Osteocyte (in vitro differentiated cells): Measurements from ENCODE around the gene HDGFL3. TPM values are rescaled to one million over a fixed set of nuclear protein-coding genes. Genes with fewer than 3 reads are reported as not detected.
A peak's percentile ranks its signal among the peaks of the same experiment; 100 is the strongest.
"Not testable (repeated sequence)": the region's sequence is repeated elsewhere in the genome, so short reads cannot be mapped to it uniquely, and the experiment has no call there.

Experiments used
- DNase-seq: peaks from one replicate; pipeline ENCODE4 v3.0.0; 2021; ENCODE audit warnings: mixed read lengths; ENCODE audit not compliant: unreplicated experiment; ENCODE audit errors: extremely low spot score
- H3K27ac Mint-ChIP-seq: one replicate; pipeline ENCODE4 v1.8.0; 2021; ENCODE audit warnings: mild to moderate bottlenecking, mixed read lengths; ENCODE audit not compliant: unreplicated experiment
- H3K27me3 Mint-ChIP-seq: one replicate; pipeline ENCODE4 v1.8.0; 2021; ENCODE audit warnings: mixed read lengths; ENCODE audit not compliant: unreplicated experiment
- H3K36me3 Mint-ChIP-seq: one replicate; pipeline ENCODE4 v1.8.0; 2021; ENCODE audit warnings: mixed read lengths; ENCODE audit not compliant: unreplicated experiment
- H3K4me1 Mint-ChIP-seq: one replicate; pipeline ENCODE4 v1.8.0; 2021; ENCODE audit warnings: mixed read lengths; ENCODE audit not compliant: unreplicated experiment
- H3K4me3 Mint-ChIP-seq: one replicate; pipeline ENCODE4 v1.8.0; 2021; ENCODE audit warnings: mild to moderate bottlenecking, moderate library complexity, mixed read lengths; ENCODE audit not compliant: unreplicated experiment
- H3K9me3 Mint-ChIP-seq: one replicate; pipeline ENCODE4 v1.8.0; 2021; ENCODE audit warnings: mixed read lengths; ENCODE audit not compliant: unreplicated experiment
- CTCF ChIP-seq: fragments of 200-600 bp; sonication (generic); IDR thresholded peaks from 2 replicates; pipeline ENCODE4 v1.5.0; 2021; ENCODE audit warnings: antibody characterized with exemption, mild to moderate bottlenecking, moderate library complexity
- total RNA-seq: library from RNA; stranded (reverse); gene quantifications from 2 replicates; pipeline ENCODE4 v1.2.1, GENCODE V29; 2021

HDGFL3 gene
- total RNA-seq, 1 donor from 2014 or later: 93.6 TPM

GRCh38 chr15:83098079-83098478 is 109.5 kb downstream of the HDGFL3 start:
- Mint-ChIP-seq H3K9me3 (peaks cover 10% of the 10 kb centered on the region), H3K27ac (no peak overlapping the region), H3K4me3 (no peak overlapping the region), H3K4me1 (no peaks in the 10 kb centered on the region), H3K36me3 (no peaks in the 10 kb centered on the region), H3K27me3 (peaks cover 74% of the 10 kb centered on the region)
- TF ChIP-seq CTCF: no peak
- DNase-seq: no peak

GRCh38 chr15:83094583-83094982 is 113.0 kb downstream of the HDGFL3 start:
- Mint-ChIP-seq H3K36me3 (no peaks in the 10 kb centered on the region), H3K4me3 (no peak overlapping the region), H3K27ac (no peak overlapping the region), H3K27me3 (peaks cover 53% of the 10 kb centered on the region), H3K9me3 (peaks cover 10% of the 10 kb centered on the region), H3K4me1 (no peaks in the 10 kb centered on the region)
- DNase-seq: no peak
- TF ChIP-seq CTCF: no peak

GRCh38 chr15:83092309-83092976 is 115.2 kb downstream of the HDGFL3 start:
- Mint-ChIP-seq H3K27ac (no peak overlapping the region), H3K9me3 (peaks cover 7% of the 10 kb centered on the region), H3K4me1 (no peaks in the 10 kb centered on the region), H3K36me3 (peaks cover 2% of the 10 kb centered on the region), H3K4me3 (no peak overlapping the region), H3K27me3 (peaks cover 47% of the 10 kb centered on the region)
- TF ChIP-seq CTCF: no peak
- DNase-seq: no peak

- not testable (repeated sequence) for H3K4me3 Mint-ChIP-seq, H3K9me3 Mint-ChIP-seq, H3K4me1 Mint-ChIP-seq, H3K27ac Mint-ChIP-seq, DNase-seq, H3K36me3 Mint-ChIP-seq
- H3K27me3 Mint-ChIP-seq: peaks cover 47% of the 10 kb centered on the region
Observed at GRCh38 chr15:83091965-83092308, 115.7 kb downstream of the HDGFL3 start.

- peaks cover 38% of the 10 kb centered on the region for H3K27me3 Mint-ChIP-seq
- no peaks in the 10 kb centered on the region for H3K9me3 Mint-ChIP-seq
- H3K4me3 Mint-ChIP-seq: no peak overlapping the region
- H3K27ac Mint-ChIP-seq: no peak overlapping the region
- no peak for DNase-seq
- peaks cover 2% of the 10 kb centered on the region for H3K36me3 Mint-ChIP-seq
- no peaks in the 10 kb centered on the region for H3K4me1 Mint-ChIP-seq
- TF ChIP-seq CTCF: no peak
Observed at GRCh38 chr15:83090465-83090864, 117.2 kb downstream of the HDGFL3 start.

GRCh38 chr15:83088876-83089275 is 118.7 kb downstream of the HDGFL3 start:
- peaks cover 36% of the 10 kb centered on the region for H3K27me3 Mint-ChIP-seq

More at GRCh38 chr15:83088876-83089275, 118.7 kb downstream of the HDGFL3 start:
- Mint-ChIP-seq H3K4me1 (no peaks in the 10 kb centered on the region), H3K4me3 (no peak overlapping the region), H3K36me3 (peaks cover 2% of the 10 kb centered on the region), H3K27ac (no peak overlapping the region), H3K9me3 (no peaks in the 10 kb centered on the region)
- TF ChIP-seq CTCF: no peak
- peak; percentile 1 for DNase-seq
